ENCODE measurements around the gene RNF222. TPM values are rescaled to one million over a fixed set of nuclear protein-coding genes. Genes with fewer than 3 reads are reported as not detected.

RNF222 gene
- total and polyA plus RNA-seq, 2 of the 8 experiments (the other 6 are each of a cell fraction or from before 2014, with no cell fraction given) = not detected

GRCh38 chr17:8443756-8444155, 46.1 kb upstream of the RNF222 start:
- Histone ChIP-seq H3K79me2 (ENCODE audit: control insufficient read depth in 1 of 2, insufficient read depth in 2 of 2, low read length in 2 of 2) (peaks cover 0 to 32% of the 10 kb centered on the region in 2 experiments; a peak in 2 of 4 replicates), H3K4me2 (ENCODE audit: insufficient read depth in 1 of 2, low read depth in 2 of 2, low read length in 2 of 2) (no peak overlapping the region)
- CTCF ChIA-PET (ENCODE audit: partially characterized antibody) = interaction anchor here (0.8 kb wide), 2 partner anchors 161 to 285 kb away, joined by 3 read pairs; no protein-coding TSS in a partner anchor

More at GRCh38 chr17:8443756-8444155, 46.1 kb upstream of the RNF222 start:
- no peak for FAIRE-seq
- peaks cover 3 to 15% (median 5%) of the 10 kb centered on the region in 4 experiments; a peak in 6 of 8 replicates for H3K36me3 ChIP-seq (ENCODE audit: control insufficient read depth in 2 of 4, insufficient read depth in 4 of 4, low read length in 3 of 4)
- no peak overlapping the region for H2BK12ac ChIP-seq (ENCODE audit: low read depth, low read length)
- H3K4me1 ChIP-seq (replicated peaks in 1 of 4; ENCODE audit: control insufficient read depth in 3 of 4, insufficient read depth in 4 of 4, low read length in 3 of 4) = no peaks in the 10 kb centered on the region
- H3K23me2 ChIP-seq (ENCODE audit: low read depth, low read length) = no peaks in the 10 kb centered on the region
- no peak overlapping the region for H2AFZ ChIP-seq (ENCODE audit: low read length)
- no peak overlapping the region for H3K14ac ChIP-seq (ENCODE audit: insufficient read length)
- no peak overlapping the region for H4K5ac ChIP-seq (ENCODE audit: insufficient read length, low read depth, low read length)
- no peak overlapping the region for H2BK15ac ChIP-seq (ENCODE audit: low read length)
- H3K4ac ChIP-seq (replicated peaks; ENCODE audit: insufficient read length, low read depth, low read length) = no peak overlapping the region
- no peak overlapping the region for H3K23ac ChIP-seq (ENCODE audit: insufficient read length)
- H3K27ac ChIP-seq (ENCODE audit: low read depth, low read length) = no peak overlapping the region
- H3K27me3 ChIP-seq (replicated peaks in 1 of 4; ENCODE audit: control insufficient read depth in 3 of 4, extremely low read depth in 1 of 4, insufficient read depth in 3 of 4, low read length in 3 of 4) = no peaks in the 10 kb centered on the region
- TF ChIP-seq ZNF274 (IDR thresholded peaks at IDR 0.05; ENCODE audit: borderline replicate concordance, extremely low read depth, low read length) (no peak), EGR1 (IDR thresholded peaks at IDR 0.05; ENCODE audit: borderline replicate concordance, low read depth, low read length) (no peak), CHD2 (IDR thresholded peaks at IDR 0.05; ENCODE audit: low read length) (no peak), POU5F1 (IDR thresholded peaks at IDR 0.05; ENCODE audit: low read depth, low read length) (no peak), BCL11A (IDR thresholded peaks at IDR 0.05; ENCODE audit: low read depth in 2 of 2, low read length in 2 of 2) (no peak)
- H3K18ac ChIP-seq (ENCODE audit: extremely low read depth, low read length) = no peak overlapping the region
- H3K56ac ChIP-seq (replicated peaks; ENCODE audit: insufficient read length, low read depth, low read length) = no peak overlapping the region
- H3K9me3 ChIP-seq (ENCODE audit: insufficient read depth in 2 of 2, low read depth in 1 of 2, low read length in 1 of 2) = no peaks in the 10 kb centered on the region
- H4K91ac ChIP-seq (replicated peaks; ENCODE audit: insufficient read length, low read length) = no peak overlapping the region
- H4K20me1 ChIP-seq (replicated peaks in 1 of 2; ENCODE audit: control insufficient read depth in 1 of 2, insufficient read depth in 2 of 2, low read length in 2 of 2) = peaks cover 0 to 2% of the 10 kb centered on the region in 2 experiments
- POLR2A ChIA-PET (ENCODE audit: partially characterized antibody) = no interaction called here
- no peak overlapping the region for H3K9ac ChIP-seq (replicated peaks in 1 of 4; ENCODE audit: extremely low read depth in 1 of 4, low read depth in 3 of 4, low read length in 3 of 4)
- no peak overlapping the region for H4K8ac ChIP-seq (ENCODE audit: extremely low read depth, insufficient read depth, low read length)
- no peak overlapping the region for H2BK5ac ChIP-seq (ENCODE audit: low read depth, low read length)
- no peak overlapping the region for H3K4me3 ChIP-seq (ENCODE audit: extremely low read depth in 1 of 4, insufficient read depth in 2 of 4, low read depth in 3 of 4, low read length in 4 of 4)
- DNase-seq (ENCODE audit: low read depth in 1 of 2, low spot score in 2 of 2) = no peak
- H3K79me1 ChIP-seq (ENCODE audit: low read depth, low read length) = no peaks in the 10 kb centered on the region
- H2BK120ac ChIP-seq (replicated peaks; ENCODE audit: low read depth, low read length) = no peak overlapping the region
- H2AK5ac ChIP-seq (ENCODE audit: low read depth, low read length) = no peak overlapping the region
- 93% methylated on average over 7 of the region's 7 CpGs; no CpG with 5 or more reads in 1 of the 2 experiments for WGBS, 2 experiments (ENCODE audit: extremely low coverage in 1 of 2, insufficient coverage in 1 of 2, insufficient read length in 1 of 2, insufficient replicate concordance in 2 of 2, low coverage in 1 of 2, low lambda C conversion rate in 2 of 2, missing lambda C conversion rate in 1 of 2)
- H2BK20ac ChIP-seq (ENCODE audit: low read length) = no peak overlapping the region

All from H1 (cell line).